H1 (cell line): ENCODE measurements around the gene EEPD1. TPM values are rescaled to one million over a fixed set of nuclear protein-coding genes. Genes with fewer than 3 reads are reported as not detected.

Experiments
- CTCF ChIA-PET: fragments of 300-600 bp; sonication (Branson Sonifier 250); formaldehyde crosslinking; loops from one replicate; lab custom pipeline; 2021; ENCODE audit not compliant: partially characterized antibody; lab: Charles Lee
- POLR2A ChIA-PET: fragments of 300-600 bp; sonication (Branson Sonifier 250); formaldehyde crosslinking; loops from one replicate; lab custom pipeline; 2021; ENCODE audit warnings: inconsistent platforms; ENCODE audit not compliant: partially characterized antibody; lab: Charles Lee
- DNase-seq, 2 experiments: peaks; one replicate each; pipeline versions ENCODE4 v3.0.0 to v3.0.0-alpha.2; 2010 to 2022; ENCODE audit warnings: low spot score in 2 of 2, low read depth in 1 of 2, mixed read lengths in 1 of 2
- FAIRE-seq: peaks from 2 replicates; lab custom pipeline; 2011; peaks lifted over from hg19 to GRCh38; lab: Jason Lieb, UNC
- H2AFZ ChIP-seq: 2 replicates; pipeline ENCODE4 v1.8.1; 2012; ENCODE audit warnings: low read length, inconsistent platforms
- H2AK5ac ChIP-seq: 2 replicates; pipeline ENCODE4 v1.6.1; 2013; ENCODE audit warnings: low read depth, low read length
- H2BK120ac ChIP-seq: replicated peaks from 2 replicates; pipeline ENCODE3; 2013; ENCODE audit warnings: low read depth, low read length, inconsistent platforms
- H2BK12ac ChIP-seq: 2 replicates; pipeline ENCODE4 v1.6.1; 2013; ENCODE audit warnings: low read depth, low read length
- H2BK15ac ChIP-seq: 2 replicates; pipeline ENCODE4 v1.6.1; 2013; ENCODE audit warnings: low read length
- H2BK20ac ChIP-seq: 2 replicates; pipeline ENCODE4 v1.6.1; 2013; ENCODE audit warnings: low read length
- H2BK5ac ChIP-seq: 2 replicates; pipeline ENCODE4 v1.6.1; 2013; ENCODE audit warnings: low read depth, low read length
- H3K14ac ChIP-seq: 2 replicates; pipeline ENCODE4 v1.6.1; 2013; ENCODE audit warnings: inconsistent platforms; ENCODE audit not compliant: insufficient read length
- H3K18ac ChIP-seq: 2 replicates; pipeline ENCODE4 v1.6.1; 2013; ENCODE audit warnings: low read length; ENCODE audit errors: extremely low read depth
- H3K23ac ChIP-seq: 2 replicates; pipeline ENCODE4 v1.6.1; 2013; ENCODE audit warnings: inconsistent platforms; ENCODE audit not compliant: insufficient read length
- H3K23me2 ChIP-seq: 2 replicates; pipeline ENCODE4 v1.6.1; 2013; ENCODE audit warnings: low read depth, low read length
- H3K27ac ChIP-seq: 2 replicates; pipeline ENCODE4 v1.6.1; 2011; ENCODE audit warnings: low read depth, low read length, inconsistent platforms
- H3K27me3 ChIP-seq, 4 experiments: replicated peaks in 1 of 4; 1 replicate in 1 of 4; 2 replicates in 3 of 4; pipeline versions ENCODE4 v1.6.1 to v1.8.1; 2011 to 2013; ENCODE audit warnings: low read length in 3 of 4, mild to moderate bottlenecking in 3 of 4, inconsistent platforms in 2 of 4, mixed read lengths in 2 of 4, moderate library complexity in 1 of 4; ENCODE audit not compliant: control insufficient read depth in 3 of 4, insufficient read depth in 3 of 4; ENCODE audit errors: extremely low read depth in 1 of 4
- H3K36me3 ChIP-seq, 4 experiments: 2 replicates each; pipeline versions ENCODE4 v1.6.1 to v1.8.1; 2011 to 2013; ENCODE audit warnings: mild to moderate bottlenecking in 4 of 4, low read length in 3 of 4, moderate library complexity in 2 of 4, control low read depth in 1 of 4, inconsistent platforms in 1 of 4; ENCODE audit not compliant: insufficient read depth in 4 of 4, control insufficient read depth in 2 of 4
- H3K4ac ChIP-seq: replicated peaks from 2 replicates; pipeline ENCODE3; 2013; ENCODE audit warnings: low read length, low read depth, mixed read lengths, inconsistent platforms; ENCODE audit not compliant: insufficient read length
- H3K4me1 ChIP-seq, 4 experiments: replicated peaks in 1 of 4; 1 replicate in 1 of 4; 2 replicates in 3 of 4; pipeline versions ENCODE4 v1.6.1 to v1.8.1; 2011 to 2013; ENCODE audit warnings: low read length in 3 of 4, inconsistent platforms in 2 of 4, mixed read lengths in 1 of 4; ENCODE audit not compliant: insufficient read depth in 4 of 4, control insufficient read depth in 3 of 4
- H3K4me2 ChIP-seq, 2 experiments: 2 replicates each; pipeline versions ENCODE4 v1.6.1 to v1.8.1; 2011 to 2013; ENCODE audit warnings: low read depth in 2 of 2, low read length in 2 of 2, control low read depth in 1 of 2, inconsistent platforms in 1 of 2, mild to moderate bottlenecking in 1 of 2; ENCODE audit not compliant: insufficient read depth in 1 of 2
- H3K4me3 ChIP-seq, 4 experiments: fragments of 200-600, 300-600 bp in 1 of 4; sonication (generic), shearing (Covaris generic), sonication (Bioruptor Twin) in 1 of 4; 2 replicates each; pipeline versions ENCODE4 v1.5.1 to v1.8.1; 2011 to 2016; ENCODE audit warnings: low read length in 4 of 4, low read depth in 3 of 4, control low read depth in 2 of 4, inconsistent platforms in 2 of 4, mild to moderate bottlenecking in 2 of 4, mixed read lengths in 1 of 4, moderate library complexity in 1 of 4; ENCODE audit not compliant: insufficient read depth in 2 of 4; ENCODE audit errors: extremely low read depth in 1 of 4
- H3K56ac ChIP-seq: replicated peaks from 2 replicates; pipeline ENCODE3; 2013; ENCODE audit warnings: low read depth, mild to moderate bottlenecking, mixed read lengths, low read length, inconsistent platforms; ENCODE audit not compliant: insufficient read length
- H3K79me1 ChIP-seq: 2 replicates; pipeline ENCODE4 v1.6.1; 2013; ENCODE audit warnings: low read depth, low read length, control low read depth
- H3K79me2 ChIP-seq, 2 experiments: 2 replicates each; pipeline versions ENCODE4 v1.6.1 to v1.8.1; 2012 to 2013; ENCODE audit warnings: low read length in 2 of 2, mild to moderate bottlenecking in 2 of 2, inconsistent platforms in 1 of 2; ENCODE audit not compliant: insufficient read depth in 2 of 2, control insufficient read depth in 1 of 2
- H3K9ac ChIP-seq, 4 experiments: replicated peaks in 1 of 4; 1 replicate in 1 of 4; 2 replicates in 3 of 4; pipeline versions ENCODE4 v1.6.1 to v1.8.1; 2011 to 2013; ENCODE audit warnings: low read depth in 3 of 4, low read length in 3 of 4, control low read depth in 2 of 4, mild to moderate bottlenecking in 2 of 4, moderate library complexity in 2 of 4, inconsistent platforms in 1 of 4; ENCODE audit errors: extremely low read depth in 1 of 4
- H3K9me3 ChIP-seq, 2 experiments: 2 replicates each; pipeline versions ENCODE4 v1.6.1 to v1.8.1; 2012 to 2013; ENCODE audit warnings: mild to moderate bottlenecking in 2 of 2, moderate library complexity in 2 of 2, control low read depth in 1 of 2, inconsistent platforms in 1 of 2, low read depth in 1 of 2, low read length in 1 of 2, mixed read lengths in 1 of 2; ENCODE audit not compliant: insufficient read depth in 2 of 2
- H4K20me1 ChIP-seq, 2 experiments: replicated peaks in 1 of 2; 2 replicates each; pipeline versions ENCODE3 to v1.8.1; 2011 to 2013; ENCODE audit warnings: inconsistent platforms in 2 of 2, low read length in 2 of 2, mild to moderate bottlenecking in 1 of 2; ENCODE audit not compliant: insufficient read depth in 2 of 2, control insufficient read depth in 1 of 2
- H4K5ac ChIP-seq: 2 replicates; pipeline ENCODE4 v1.6.1; 2013; ENCODE audit warnings: low read length, low read depth, mixed read lengths, inconsistent platforms; ENCODE audit not compliant: insufficient read length
- H4K8ac ChIP-seq: 2 replicates; pipeline ENCODE4 v1.8.0; 2013; ENCODE audit warnings: mild to moderate bottlenecking, moderate library complexity, low read length, inconsistent platforms; ENCODE audit not compliant: insufficient read depth; ENCODE audit errors: extremely low read depth
- H4K91ac ChIP-seq: replicated peaks from 2 replicates; pipeline ENCODE3; 2013; ENCODE audit warnings: low read length, mixed read lengths, inconsistent platforms; ENCODE audit not compliant: insufficient read length
- BACH1 ChIP-seq: IDR thresholded peaks from 2 replicates; pipeline ENCODE4 v1.6.1; 2012; ENCODE audit warnings: low read length, improper control_type of control experiment
- CHD2 ChIP-seq: IDR thresholded peaks from 2 replicates; pipeline ENCODE4 v1.6.1; 2012; ENCODE audit warnings: low read length, improper control_type of control experiment
- CTBP2 ChIP-seq: IDR thresholded peaks from 2 replicates; pipeline ENCODE4 v1.7.0; 2011; ENCODE audit warnings: borderline replicate concordance, mild to moderate bottlenecking, moderate library complexity, mixed read lengths, low read length; ENCODE audit not compliant: insufficient read depth, insufficient read length
- EZH2 ChIP-seq: fragments of 200-600 bp; sonication (generic); IDR thresholded peaks from 2 replicates; pipeline ENCODE4 v1.7.1; 2012; ENCODE audit warnings: low read depth, mild to moderate bottlenecking, moderate library complexity, low read length, inconsistent platforms; ENCODE audit not compliant: severe bottlenecking
- MAFK ChIP-seq: IDR thresholded peaks from 2 replicates; pipeline ENCODE4 v1.6.1; 2012; ENCODE audit warnings: low read depth, mild to moderate bottlenecking, improper control_type of control experiment, low read length
- NRF1 ChIP-seq: IDR thresholded peaks from 2 replicates; pipeline ENCODE4 v1.6.1; 2011; ENCODE audit warnings: mild to moderate bottlenecking, low read depth, low read length, improper control_type of control experiment
- PHF8 ChIP-seq: fragments of 200-600 bp; sonication (generic); conservative IDR thresholded peaks from 2 replicates; pipeline ENCODE4 v1.7.1; 2012; ENCODE audit warnings: low read depth, mild to moderate bottlenecking, inconsistent platforms, low read length, moderate library complexity
- POLR2AphosphoS5 ChIP-seq: IDR thresholded peaks from 2 replicates; pipeline ENCODE4 v1.6.1; 2011; ENCODE audit warnings: low read depth, low read length
- SAP30 ChIP-seq: fragments of 300-600 bp; sonication (generic); IDR thresholded peaks from 2 replicates; pipeline ENCODE4 v1.7.1; 2012; ENCODE audit warnings: low read length, moderate library complexity, mild to moderate bottlenecking, inconsistent platforms; ENCODE audit not compliant: insufficient read depth, insufficient replicate concordance
- SP4 ChIP-seq: IDR thresholded peaks from 2 replicates; pipeline ENCODE4 v1.6.1; 2012; ENCODE audit warnings: low read length, inconsistent platforms
- SUZ12 ChIP-seq: fragments of 200-600 bp; sonication (generic); IDR thresholded peaks from 2 replicates; pipeline ENCODE4 v1.6.1; 2012; ENCODE audit warnings: mild to moderate bottlenecking, inconsistent platforms, low read length, moderate library complexity, mixed read lengths
- TAF7 ChIP-seq: optimal IDR thresholded peaks from 2 replicates; pipeline ENCODE3; 2011; ENCODE audit warnings: low read depth, mild to moderate bottlenecking, inconsistent platforms, low read length, moderate library complexity, borderline replicate concordance
- TBP ChIP-seq: IDR thresholded peaks from 2 replicates; pipeline ENCODE4 v1.6.1; 2011; ENCODE audit warnings: low read depth, low read length, improper control_type of control experiment
- WGBS, 2 experiments: shearing (Covaris generic) in 1 of 2; methylation state at CpG; one replicate each; pipeline versions ENCODE4 v1.1.6 to v1.1.7; 2013 to 2015; ENCODE audit warnings: low lambda C conversion rate in 2 of 2, mixed read lengths in 2 of 2, inconsistent platforms in 1 of 2, low coverage in 1 of 2, missing lambda C conversion rate in 1 of 2; ENCODE audit not compliant: insufficient replicate concordance in 2 of 2, insufficient coverage in 1 of 2, insufficient read length in 1 of 2; ENCODE audit errors: extremely low coverage in 1 of 2, missing lambda C conversion rate in 1 of 2; 5-methylcytosine and 5-hydroxymethylcytosine counted together
- polyA plus RNA-seq, 7 experiments: library from polyadenylated mRNA; depleted of rRNA in 3 of 7; stranded (reverse) in 5 of 7; unstranded in 2 of 7; fragments of >200 nt in 5 of 7; fragments of 200-250 nt in 2 of 7; gene quantifications; 1 replicate in 5 of 7; 2 replicates in 1 of 7; 4 replicates in 1 of 7; pipeline versions ENCODE4 v1.2.1 to v1.2.3, GENCODE V29; 2011 to 2013; ENCODE audit warnings: missing spikeins in 2 of 7, mixed read lengths in 2 of 7
- total RNA-seq: library from RNA; stranded (reverse); fragmentation: NEBNext Ultra II Directional; extraction: Animal tissue kit (Norgen Biotek cat#: 25700); gene quantifications from 2 replicates; pipeline ENCODE4 v1.2.1, GENCODE V29; 2021
- TF ChIP-seq, protein P1 (sequence below): IDR thresholded peaks from 2 replicates; pipeline ENCODE4 v1.6.1; 2011; ENCODE audit warnings: low read depth, mild to moderate bottlenecking, low read length; ENCODE audit not compliant: insufficient read depth

The EEPD1 gene
- total and polyA plus RNA-seq, 2 of the 8 experiments (the other 6 are each of a cell fraction or from before 2014, with no cell fraction given), result 3.1 to 7.8 TPM

GRCh38 chr7:36185092-36185491 lies 32.0 kb downstream of the EEPD1 start:
- H2BK20ac ChIP-seq, result no peak overlapping the region
- ChIA-PET CTCF (interaction anchor here (0.9 to 1.0 kb wide), 2 partner anchors 25 to 158 kb away, joined by 3 to 4 read pairs; no protein-coding TSS in a partner anchor), POLR2A (no interaction called here)
- H2BK5ac ChIP-seq, result no peak overlapping the region
- no peak overlapping the region for H3K4me2 ChIP-seq
- no peaks in the 10 kb centered on the region for H3K23me2 ChIP-seq
- H3K9ac ChIP-seq, result no peak overlapping the region
- H3K79me2 ChIP-seq, result no peaks in the 10 kb centered on the region
- 81% methylated on average over 2 of the region's 2 CpGs; no CpG with 5 or more reads in 1 of the 2 experiments for WGBS, 2 experiments
- no peaks in the 10 kb centered on the region for H4K20me1 ChIP-seq
- H2BK120ac ChIP-seq, result no peak overlapping the region
- H3K36me3 ChIP-seq, result no peaks in the 10 kb centered on the region
- H4K91ac ChIP-seq, result no peak overlapping the region
- H3K27me3 ChIP-seq, result no peaks in the 10 kb centered on the region
- H3K4me1 ChIP-seq, result peaks cover 0 to 3% (median 0%) of the 10 kb centered on the region in 4 experiments; a peak in 1 of 7 replicates
- no peak for FAIRE-seq
- H3K23ac ChIP-seq, result no peak overlapping the region
- H2BK15ac ChIP-seq, result no peak overlapping the region
- H2BK12ac ChIP-seq, result no peak overlapping the region
- H3K4me3 ChIP-seq, result no peak overlapping the region
- H3K27ac ChIP-seq, result no peak overlapping the region
- H3K56ac ChIP-seq, result no peak overlapping the region
- H3K18ac ChIP-seq, result no peak overlapping the region
- no peaks in the 10 kb centered on the region for H3K9me3 ChIP-seq
- no peak overlapping the region for H4K5ac ChIP-seq
- H2AK5ac ChIP-seq, result no peak overlapping the region
- no peak overlapping the region for H3K4ac ChIP-seq
- DNase-seq, result no peak
- no peak overlapping the region for H4K8ac ChIP-seq
- H3K79me1 ChIP-seq, result no peaks in the 10 kb centered on the region; the same call in 1 of the 2 replicates
- no peak overlapping the region for H3K14ac ChIP-seq
- H2AFZ ChIP-seq, result no peak overlapping the region
- TF ChIP-seq TAF7, result no peak
- TF ChIP-seq, protein P1, sequence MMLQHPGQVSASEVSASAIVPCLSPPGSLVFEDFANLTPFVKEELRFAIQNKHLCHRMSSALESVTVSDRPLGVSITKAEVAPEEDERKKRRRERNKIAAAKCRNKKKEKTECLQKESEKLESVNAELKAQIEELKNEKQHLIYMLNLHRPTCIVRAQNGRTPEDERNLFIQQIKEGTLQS, result no peak
- TF ChIP-seq SP4, result no peak
- no peak for TF ChIP-seq MAFK
- TF ChIP-seq SUZ12, result no peak
- TF ChIP-seq NRF1, result no peak
- TF ChIP-seq CHD2, result no peak
- TF ChIP-seq CTBP2, result no peak
- no peak for TF ChIP-seq SAP30
- no peak for TF ChIP-seq BACH1
- no peak for TF ChIP-seq PHF8
- no peak for TF ChIP-seq POLR2AphosphoS5
- TF ChIP-seq TBP, result no peak
- no peak for TF ChIP-seq EZH2
